ENCODE results near the gene KLHL35. TPM values are rescaled to one million over a fixed set of nuclear protein-coding genes. Genes with fewer than 3 reads are reported as not detected.

Gene KLHL35
- total and polyA plus RNA-seq, 4 donors: 0.62 to 2.4 (median 1.7) TPM

- TF ChIP-seq, protein P1, sequence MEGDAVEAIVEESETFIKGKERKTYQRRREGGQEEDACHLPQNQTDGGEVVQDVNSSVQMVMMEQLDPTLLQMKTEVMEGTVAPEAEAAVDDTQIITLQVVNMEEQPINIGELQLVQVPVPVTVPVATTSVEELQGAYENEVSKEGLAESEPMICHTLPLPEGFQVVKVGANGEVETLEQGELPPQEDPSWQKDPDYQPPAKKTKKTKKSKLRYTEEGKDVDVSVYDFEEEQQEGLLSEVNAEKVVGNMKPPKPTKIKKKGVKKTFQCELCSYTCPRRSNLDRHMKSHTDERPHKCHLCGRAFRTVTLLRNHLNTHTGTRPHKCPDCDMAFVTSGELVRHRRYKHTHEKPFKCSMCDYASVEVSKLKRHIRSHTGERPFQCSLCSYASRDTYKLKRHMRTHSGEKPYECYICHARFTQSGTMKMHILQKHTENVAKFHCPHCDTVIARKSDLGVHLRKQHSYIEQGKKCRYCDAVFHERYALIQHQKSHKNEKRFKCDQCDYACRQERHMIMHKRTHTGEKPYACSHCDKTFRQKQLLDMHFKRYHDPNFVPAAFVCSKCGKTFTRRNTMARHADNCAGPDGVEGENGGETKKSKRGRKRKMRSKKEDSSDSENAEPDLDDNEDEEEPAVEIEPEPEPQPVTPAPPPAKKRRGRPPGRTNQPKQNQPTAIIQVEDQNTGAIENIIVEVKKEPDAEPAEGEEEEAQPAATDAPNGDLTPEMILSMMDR (IDR thresholded peaks at IDR 0.05; ENCODE audit: control extremely low read depth, extremely low read depth): no peak
- peaks cover 0 to 15% (median 6%) of the 10 kb centered on the region in 5 donors for H3K4me1 ChIP-seq (ENCODE audit: control insufficient read depth in 5 of 5, insufficient read depth in 5 of 5, low read length in 5 of 5)
- WGBS, 2 donors: 18 to 61% methylated on average over 32 of the region's 32 CpGs
- ATAC-seq (ENCODE audit: insufficient read depth, low FRiP score): peak; percentile 66
- DNase-seq: peak; percentile 94 to 98 (median 94)
- peaks cover 0 to 7% (median 2%) of the 10 kb centered on the region in 4 donors for H3K9me3 ChIP-seq (ENCODE audit: control insufficient read depth in 4 of 4, insufficient read depth in 3 of 4, low read length in 3 of 4)
- peaks cover 0 to 38% (median 38%) of the 10 kb centered on the region in 3 donors for H3K27me3 ChIP-seq (ENCODE audit: control insufficient read depth in 3 of 3, insufficient read depth in 3 of 3, low read length in 2 of 3)
- peaks cover 0 to 3% (median 1%) of the 10 kb centered on the region in 4 donors for H3K36me3 ChIP-seq (ENCODE audit: control insufficient read depth in 4 of 4, insufficient read depth in 4 of 4, low read length in 4 of 4)
- peak overlapping the region in 1 of 2 donors; percentile 79 for H3K9ac ChIP-seq (ENCODE audit: insufficient read depth in 1 of 2, low read length in 2 of 2)
- H3K4me3 ChIP-seq: no peak overlapping the region
- peak overlapping the region in 1 of 2 donors; percentile 26 for H3K27ac ChIP-seq (ENCODE audit: low read depth in 1 of 2, low read length in 1 of 2)
Measured at GRCh38 chr11:75428281-75428724, 4.7 kb downstream of the KLHL35 start.

GRCh38 chr11:75427181-75427580, 5.8 kb downstream of the KLHL35 start:
- Histone ChIP-seq H3K27me3 (ENCODE audit: control insufficient read depth in 3 of 3, insufficient read depth in 3 of 3, low read length in 2 of 3) (peaks cover 0 to 31% (median 28%) of the 10 kb centered on the region in 3 donors), H3K9ac (ENCODE audit: insufficient read depth in 1 of 2, low read length in 2 of 2) (no peak overlapping the region), H3K9me3 (ENCODE audit: control insufficient read depth in 4 of 4, insufficient read depth in 3 of 4, low read length in 3 of 4) (peaks cover 0 to 7% (median 2%) of the 10 kb centered on the region in 4 donors), H3K36me3 (ENCODE audit: control insufficient read depth in 4 of 4, insufficient read depth in 4 of 4, low read length in 4 of 4) (peaks cover 0 to 7% (median 2%) of the 10 kb centered on the region in 4 donors), H3K27ac (ENCODE audit: low read depth in 1 of 2, low read length in 1 of 2) (no peak overlapping the region), H3K4me1 (ENCODE audit: control insufficient read depth in 5 of 5, insufficient read depth in 5 of 5, low read length in 5 of 5) (peaks cover 0 to 21% (median 6%) of the 10 kb centered on the region in 5 donors), H3K4me3 (no peak overlapping the region)
- TF ChIP-seq, protein P1 (IDR thresholded peaks at IDR 0.05; ENCODE audit: control extremely low read depth, extremely low read depth): no peak
- ATAC-seq (ENCODE audit: insufficient read depth, low FRiP score) (no peak), DNase-seq (no peak)

DNA sequence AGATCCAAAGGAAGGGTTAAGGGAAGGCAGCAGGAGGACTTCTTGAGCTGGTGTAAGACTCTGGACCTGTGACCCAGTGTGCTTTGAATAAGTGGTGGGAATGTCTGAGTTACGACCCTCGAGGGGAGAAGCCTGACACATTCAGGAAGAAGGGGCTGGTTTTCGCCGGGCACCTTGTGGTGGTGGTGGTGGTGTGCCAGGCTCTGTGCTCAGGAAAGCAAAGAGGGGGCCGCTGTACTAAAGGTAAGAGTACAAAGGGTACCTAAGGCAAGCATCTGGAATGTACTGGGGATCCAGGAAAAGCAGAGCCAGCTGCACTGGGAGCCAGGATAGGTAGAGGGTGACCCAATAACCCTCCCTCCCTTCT, 6.3 kb downstream of the KLHL35 start:
- peaks cover 0 to 7% (median 2%) of the 10 kb centered on the region in 4 donors for H3K36me3 ChIP-seq (ENCODE audit: control insufficient read depth in 4 of 4, insufficient read depth in 4 of 4, low read length in 4 of 4)
- H3K4me3 ChIP-seq: no peak overlapping the region
- peaks cover 0 to 27% (median 23%) of the 10 kb centered on the region in 3 donors for H3K27me3 ChIP-seq (ENCODE audit: control insufficient read depth in 3 of 3, insufficient read depth in 3 of 3, low read length in 2 of 3)
- 88% methylated on average over 5 of the region's 5 CpGs for WGBS, 2 donors
- TF ChIP-seq, protein P1 (IDR thresholded peaks at IDR 0.05; ENCODE audit: control extremely low read depth, extremely low read depth): no peak
- DNase-seq (no peak), ATAC-seq (ENCODE audit: insufficient read depth, low FRiP score) (no peak)
- H3K9me3 ChIP-seq (ENCODE audit: control insufficient read depth in 4 of 4, insufficient read depth in 3 of 4, low read length in 3 of 4): peaks cover 0 to 7% (median 2%) of the 10 kb centered on the region in 4 donors
- H3K9ac ChIP-seq (ENCODE audit: insufficient read depth in 1 of 2, low read length in 2 of 2): no peak overlapping the region
- peaks cover 0 to 21% (median 6%) of the 10 kb centered on the region in 5 donors for H3K4me1 ChIP-seq (ENCODE audit: control insufficient read depth in 5 of 5, insufficient read depth in 5 of 5, low read length in 5 of 5)
- H3K27ac ChIP-seq (ENCODE audit: low read depth in 1 of 2, low read length in 1 of 2): no peak overlapping the region

GRCh38 chr11:75425422-75425821, 7.6 kb downstream of the KLHL35 start:
- WGBS, 2 donors: 88 to 91% methylated on average over 29 of the region's 29 CpGs
- no peak for DNase-seq

More at GRCh38 chr11:75425422-75425821, 7.6 kb downstream of the KLHL35 start:
- Histone ChIP-seq H3K36me3 (ENCODE audit: control insufficient read depth in 4 of 4, insufficient read depth in 4 of 4, low read length in 4 of 4) (peaks cover 0 to 7% (median 2%) of the 10 kb centered on the region in 4 donors), H3K4me1 (ENCODE audit: control insufficient read depth in 5 of 5, insufficient read depth in 5 of 5, low read length in 5 of 5) (peaks cover 0 to 23% (median 13%) of the 10 kb centered on the region in 5 donors), H3K4me3 (no peak overlapping the region), H3K9ac (ENCODE audit: insufficient read depth in 1 of 2, low read length in 2 of 2) (no peak overlapping the region), H3K27ac (ENCODE audit: low read depth in 1 of 2, low read length in 1 of 2) (peak overlapping the region in 1 of 2 donors; percentile 10), H3K9me3 (ENCODE audit: control insufficient read depth in 4 of 4, insufficient read depth in 3 of 4, low read length in 3 of 4) (peaks cover 0 to 7% (median 2%) of the 10 kb centered on the region in 4 donors), H3K27me3 (ENCODE audit: control insufficient read depth in 3 of 3, insufficient read depth in 3 of 3, low read length in 2 of 3) (peaks cover 0 to 14% (median 11%) of the 10 kb centered on the region in 3 donors)
- TF ChIP-seq, protein P1 (IDR thresholded peaks at IDR 0.05; ENCODE audit: control extremely low read depth, extremely low read depth): no peak
- ATAC-seq (ENCODE audit: insufficient read depth, low FRiP score): no peak
